Body of pancreas (tissue), 4 donors: ENCODE data around the gene CDHR5.

Source experiments
- POLR2A ChIP-seq, 3 donors: fragments of 450-650 bp; IDR thresholded peaks; one replicate each; pipeline ENCODE4 v1.6.1; 2016; ENCODE audit warnings: antibody characterized with exemption in 3 of 3, mild to moderate bottlenecking in 2 of 3
- TF ChIP-seq, protein P1 (sequence below), 7 experiments: fragments of 450-650 bp in 4 of 7; fragments of 200-600 bp in 3 of 7; sonication (generic) in 3 of 7; IDR thresholded peaks; one replicate each; pipeline ENCODE4 v1.5.1; 2016 to 2019; ENCODE audit warnings: antibody characterized with exemption in 7 of 7

DNA sequence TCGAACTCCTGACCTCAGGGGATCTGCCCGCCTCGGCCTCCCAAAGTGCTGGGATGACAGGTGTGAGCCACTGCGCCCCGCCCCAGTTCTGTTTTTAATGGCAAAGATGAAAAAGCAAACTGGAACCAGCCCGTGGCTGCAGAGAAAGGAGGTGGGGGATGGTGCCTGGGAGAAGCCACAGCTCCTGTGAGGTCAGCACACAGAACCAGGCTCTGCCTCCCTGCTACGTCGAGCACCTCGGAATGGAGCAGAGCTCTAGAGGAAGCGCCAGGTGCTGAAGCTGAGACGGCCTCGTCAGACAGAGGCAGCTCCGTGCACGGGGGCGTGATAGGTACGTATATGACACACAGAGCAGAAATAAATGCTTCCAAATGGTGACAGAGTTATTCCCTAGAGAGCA, 20.8 kb upstream of the CDHR5 start:
- no peak for TF ChIP-seq POLR2A (IDR thresholded peaks at IDR 0.05)
- TF ChIP-seq, protein P1, sequence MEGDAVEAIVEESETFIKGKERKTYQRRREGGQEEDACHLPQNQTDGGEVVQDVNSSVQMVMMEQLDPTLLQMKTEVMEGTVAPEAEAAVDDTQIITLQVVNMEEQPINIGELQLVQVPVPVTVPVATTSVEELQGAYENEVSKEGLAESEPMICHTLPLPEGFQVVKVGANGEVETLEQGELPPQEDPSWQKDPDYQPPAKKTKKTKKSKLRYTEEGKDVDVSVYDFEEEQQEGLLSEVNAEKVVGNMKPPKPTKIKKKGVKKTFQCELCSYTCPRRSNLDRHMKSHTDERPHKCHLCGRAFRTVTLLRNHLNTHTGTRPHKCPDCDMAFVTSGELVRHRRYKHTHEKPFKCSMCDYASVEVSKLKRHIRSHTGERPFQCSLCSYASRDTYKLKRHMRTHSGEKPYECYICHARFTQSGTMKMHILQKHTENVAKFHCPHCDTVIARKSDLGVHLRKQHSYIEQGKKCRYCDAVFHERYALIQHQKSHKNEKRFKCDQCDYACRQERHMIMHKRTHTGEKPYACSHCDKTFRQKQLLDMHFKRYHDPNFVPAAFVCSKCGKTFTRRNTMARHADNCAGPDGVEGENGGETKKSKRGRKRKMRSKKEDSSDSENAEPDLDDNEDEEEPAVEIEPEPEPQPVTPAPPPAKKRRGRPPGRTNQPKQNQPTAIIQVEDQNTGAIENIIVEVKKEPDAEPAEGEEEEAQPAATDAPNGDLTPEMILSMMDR (IDR thresholded peaks at IDR 0.05): no peak
